DMS53 treated with DMSO at 0.1 percent for 48 hours (cell line): ENCODE results near the gene MSRB2.

Experiments
- DNase-seq: peaks from one replicate; lab custom pipeline; 2025; ENCODE audit not compliant: unreplicated experiment; lab: John Stamatoyannopoulos, UW

Gene MSRB2

GRCh38 chr10:23171232-23171876 lies 76.0 kb downstream of the MSRB2 start:
- DNase-seq = no peak
